ENCODE data around the gene FES.
"Not testable (repeated sequence)": the region's sequence is repeated elsewhere in the genome, so short reads cannot be mapped to it uniquely, and the experiment has no call there.

The FES gene

DNA sequence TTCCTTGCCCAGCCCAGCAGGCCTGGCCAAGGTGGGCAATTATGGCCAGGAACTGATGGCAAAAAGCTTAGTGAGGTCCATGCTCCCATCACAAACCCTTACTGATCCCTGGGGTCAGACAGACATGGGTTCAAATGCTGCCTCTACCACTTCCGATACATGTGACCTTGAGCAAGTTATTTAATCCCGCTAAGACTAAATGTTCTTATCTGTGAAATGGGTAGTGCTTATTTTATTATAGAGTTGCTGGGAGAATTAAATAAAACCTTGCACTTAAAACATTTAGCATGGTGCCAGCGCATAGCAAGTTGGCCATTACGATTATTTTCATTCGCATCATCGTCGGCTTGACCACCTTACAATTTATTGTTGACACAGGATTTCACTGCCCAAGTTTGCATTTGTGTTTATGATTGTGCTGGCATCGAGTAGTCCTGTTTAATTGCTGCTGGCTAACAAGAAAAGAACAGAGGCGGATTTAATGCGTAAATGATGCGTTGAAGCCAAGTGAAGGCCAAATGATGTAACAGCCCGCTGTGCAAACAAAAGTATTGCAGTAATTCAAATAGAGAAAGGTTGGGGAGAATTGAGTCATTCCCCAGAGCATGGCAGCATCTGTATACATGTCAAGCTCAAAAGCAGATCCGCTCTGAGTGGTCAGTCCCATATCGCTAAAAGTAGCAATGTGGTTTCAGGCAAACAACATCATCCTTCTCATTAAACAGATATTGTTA, 23.2 kb upstream of the FES start:
- DNase-seq, result no peak

DNA sequence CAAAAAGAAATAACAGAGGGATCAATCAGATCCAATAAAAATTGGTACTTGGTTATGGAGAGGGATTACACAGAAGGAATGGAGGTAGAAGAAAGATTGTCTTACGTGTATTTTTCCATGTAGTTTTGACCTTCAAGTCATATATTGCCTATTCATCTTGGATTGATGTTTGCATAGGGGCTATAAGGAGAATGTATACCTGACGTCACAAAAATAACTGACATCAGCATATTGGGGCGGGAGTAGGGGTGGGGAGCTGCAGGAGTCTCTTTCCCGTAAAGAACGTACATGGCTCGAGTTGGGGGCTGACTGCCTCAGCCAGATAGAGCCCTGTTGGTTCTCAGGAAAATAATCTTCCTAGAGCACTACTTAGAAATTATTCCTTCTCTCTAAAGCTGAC, 21.8 kb upstream of the FES start:
- no peak for DNase-seq

DNA sequence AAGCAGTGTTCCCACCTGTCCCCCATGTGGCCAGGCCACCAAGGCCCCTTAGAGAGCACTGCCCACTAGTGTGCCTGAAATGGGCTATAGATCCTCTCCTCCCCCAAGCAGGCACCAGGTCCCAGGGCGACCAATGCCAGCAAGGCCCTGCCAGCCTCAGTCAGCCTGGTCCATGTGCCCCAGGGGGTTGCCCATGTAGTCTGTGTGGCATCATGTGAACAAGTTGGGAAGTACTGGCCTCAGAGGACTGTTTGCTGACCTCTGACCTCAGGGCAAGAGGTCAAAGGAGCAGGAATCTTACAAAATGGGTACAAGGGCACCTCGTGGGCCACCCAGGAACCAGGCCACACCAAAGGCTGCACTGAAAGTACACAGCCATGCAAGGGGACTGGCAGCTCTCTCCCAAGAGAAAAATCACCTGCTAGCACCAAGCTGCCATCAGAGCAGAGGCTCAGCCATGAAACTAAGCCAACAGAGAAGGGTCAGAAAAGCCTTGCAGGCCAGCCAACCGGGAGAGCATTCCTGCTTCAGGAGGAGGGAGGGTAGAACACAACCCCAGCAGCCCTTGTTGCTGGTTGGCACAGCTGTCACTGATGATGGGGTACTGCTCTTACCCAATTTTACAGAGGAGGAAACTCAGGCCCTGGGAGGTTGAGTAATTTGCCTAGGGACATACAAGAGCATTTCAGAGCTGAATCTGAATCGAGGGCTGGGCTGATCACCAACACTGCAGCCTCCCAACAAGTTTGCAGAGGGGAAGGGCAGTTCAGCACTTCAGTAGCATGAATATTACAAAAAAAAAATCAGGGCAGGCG, 21.1 kb upstream of the FES start:
- DNase-seq, result no peak

DNA sequence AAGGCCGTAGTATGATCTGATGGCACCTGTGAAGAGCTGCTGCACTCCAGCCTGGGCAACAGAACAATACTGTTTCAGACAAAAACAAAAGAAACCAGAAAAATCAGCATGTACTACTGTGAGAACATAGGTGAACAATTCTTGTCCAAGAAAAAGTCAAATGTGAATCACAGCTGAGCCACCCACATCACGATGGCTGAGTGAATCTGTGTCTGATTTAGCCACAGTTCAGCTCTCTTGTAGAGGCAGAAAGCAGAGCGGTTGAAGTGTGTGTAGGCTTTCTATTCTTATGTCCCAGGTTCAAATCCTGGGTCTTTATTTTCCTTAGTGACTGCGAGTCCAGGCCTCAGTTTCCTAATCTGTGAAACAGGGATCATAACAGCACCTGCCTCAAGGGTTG, 20.3 kb upstream of the FES start:
- DNase-seq, result no peak

DNA sequence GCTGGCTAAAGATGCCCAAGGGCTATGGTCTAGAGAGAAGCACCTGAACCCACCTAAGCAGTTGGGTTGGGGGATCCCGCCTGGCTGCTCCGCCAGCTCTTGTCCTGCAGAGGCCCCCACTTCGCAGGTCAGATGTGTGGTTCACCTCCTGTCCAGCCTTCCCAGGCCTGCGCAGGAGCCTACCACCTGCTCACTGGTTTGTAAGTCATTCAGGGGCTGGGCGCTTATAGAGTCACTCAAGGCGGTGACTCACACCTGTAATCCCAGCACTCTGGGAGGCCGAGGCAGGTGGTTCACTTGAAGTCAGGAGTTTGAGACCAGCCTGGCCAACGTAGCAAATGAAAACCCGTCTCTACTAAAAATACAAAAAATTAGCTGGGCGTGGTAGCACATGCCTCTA, 19.8 kb upstream of the FES start:
- DNase-seq, result no peak

DNA sequence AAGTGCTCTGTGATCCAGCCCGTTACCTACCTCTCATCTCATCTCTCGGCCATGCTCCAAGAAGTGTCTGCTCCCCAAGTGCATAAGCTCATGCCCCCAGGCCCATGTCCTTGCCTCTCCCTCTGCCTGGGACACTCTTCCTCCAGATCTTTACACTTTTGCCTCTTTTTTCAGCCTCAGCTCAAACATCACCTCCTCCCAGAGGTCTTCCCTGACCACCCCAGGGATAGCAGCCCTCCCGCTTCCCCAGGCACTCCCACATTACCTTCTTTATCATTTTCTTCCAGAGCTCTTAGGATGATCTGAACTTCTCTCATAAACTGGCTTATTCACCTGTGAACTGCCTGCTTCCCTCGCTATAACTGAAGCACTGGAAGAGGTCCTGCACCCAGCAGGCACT, 18.6 kb upstream of the FES start:
- DNase-seq, result no peak

DNA sequence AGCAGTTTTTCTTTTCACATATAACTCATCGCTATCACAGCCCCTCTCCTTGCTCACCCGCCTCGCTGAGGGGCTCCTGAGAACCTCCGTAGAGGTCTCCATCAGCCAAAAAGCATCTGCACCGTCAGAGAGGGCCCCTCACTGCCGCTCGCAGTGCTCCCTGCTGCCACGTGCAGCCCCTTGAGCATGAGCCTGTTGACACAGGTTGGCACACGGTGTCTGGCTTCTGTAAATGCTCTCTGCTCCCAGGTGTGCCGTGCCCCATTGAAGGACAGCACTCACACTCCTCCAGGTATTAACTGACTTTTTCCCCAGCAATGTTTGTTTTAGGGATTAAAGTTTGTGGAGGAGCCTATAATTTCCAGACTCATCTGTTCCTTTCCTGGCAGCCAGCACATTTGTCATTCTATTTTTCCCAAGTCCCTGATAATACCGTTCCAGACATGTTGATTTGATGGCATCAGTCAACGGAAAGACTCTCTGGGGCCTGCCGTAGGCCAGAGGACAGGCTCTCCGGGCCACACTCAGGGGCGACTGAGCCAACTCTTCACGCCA, 18.1 kb upstream of the FES start:
- DNase-seq, result no peak

DNA sequence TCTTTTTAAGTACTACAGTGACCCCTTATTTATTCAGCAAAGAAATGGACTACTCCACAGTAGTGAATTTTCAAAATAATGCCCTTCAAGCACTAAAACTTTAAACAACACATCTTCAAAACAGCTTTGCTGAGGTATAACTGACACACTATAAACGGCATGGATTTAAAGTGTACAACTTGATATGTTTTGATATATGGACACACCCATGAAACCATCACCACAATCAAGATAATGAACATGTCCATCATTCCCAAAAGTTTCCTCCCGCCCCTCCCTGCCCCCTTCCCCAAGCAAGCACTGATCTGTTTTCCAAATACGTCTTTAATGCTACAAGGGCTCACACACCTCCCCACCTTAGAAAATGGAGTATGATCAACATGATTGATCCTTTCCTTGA, 17.5 kb upstream of the FES start:
- DNase-seq, result no peak

DNA sequence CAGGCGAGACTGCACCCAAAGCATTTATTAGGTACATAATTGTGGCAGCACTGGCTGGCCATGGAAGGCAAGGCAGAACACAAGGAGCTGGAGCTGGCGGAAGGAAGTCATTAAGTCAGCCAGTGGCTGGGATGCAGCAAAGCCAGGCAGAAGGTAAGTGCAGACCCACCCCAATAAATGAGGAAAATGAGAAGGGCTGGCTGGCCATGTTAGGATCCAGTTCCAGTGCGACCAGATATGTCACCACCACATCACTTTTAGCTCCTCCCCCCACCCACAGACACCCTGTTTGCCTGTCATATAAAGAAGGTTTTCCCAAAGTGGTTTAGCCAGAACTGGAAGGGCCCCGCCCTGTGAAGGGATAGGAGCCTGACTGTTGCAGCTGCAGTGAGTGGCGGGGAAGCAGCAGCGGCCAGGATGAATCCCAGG, 16.0 kb upstream of the FES start, which contains the start of gene FURIN:
FURIN (plus strand) TSS at position 328 of the 429 bp plus-strand sequence. CDS start 7,153 bp downstream, outside the sequence.
- no peak for DNase-seq

DNA sequence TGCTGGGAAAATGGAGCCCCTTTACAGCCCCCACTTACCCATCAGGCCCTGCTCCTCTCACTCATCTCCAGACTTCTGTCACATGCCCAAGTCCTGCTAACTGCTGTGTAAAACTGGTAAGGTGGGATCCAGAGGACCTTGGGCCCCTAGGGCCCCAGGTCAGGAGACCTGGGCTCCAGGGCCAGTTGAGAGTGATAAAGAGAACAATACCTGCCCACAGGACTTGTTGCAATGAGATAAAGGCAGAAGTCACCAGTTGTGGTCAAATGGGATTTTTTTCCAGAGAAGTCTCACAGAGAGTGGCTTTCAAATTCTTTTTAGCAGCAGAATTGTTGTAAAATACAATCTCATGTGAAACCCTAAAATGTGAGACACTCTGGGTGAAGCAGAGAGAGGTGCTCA, 15.2 kb upstream of the FES start:
- DNase-seq, result no peak

DNA sequence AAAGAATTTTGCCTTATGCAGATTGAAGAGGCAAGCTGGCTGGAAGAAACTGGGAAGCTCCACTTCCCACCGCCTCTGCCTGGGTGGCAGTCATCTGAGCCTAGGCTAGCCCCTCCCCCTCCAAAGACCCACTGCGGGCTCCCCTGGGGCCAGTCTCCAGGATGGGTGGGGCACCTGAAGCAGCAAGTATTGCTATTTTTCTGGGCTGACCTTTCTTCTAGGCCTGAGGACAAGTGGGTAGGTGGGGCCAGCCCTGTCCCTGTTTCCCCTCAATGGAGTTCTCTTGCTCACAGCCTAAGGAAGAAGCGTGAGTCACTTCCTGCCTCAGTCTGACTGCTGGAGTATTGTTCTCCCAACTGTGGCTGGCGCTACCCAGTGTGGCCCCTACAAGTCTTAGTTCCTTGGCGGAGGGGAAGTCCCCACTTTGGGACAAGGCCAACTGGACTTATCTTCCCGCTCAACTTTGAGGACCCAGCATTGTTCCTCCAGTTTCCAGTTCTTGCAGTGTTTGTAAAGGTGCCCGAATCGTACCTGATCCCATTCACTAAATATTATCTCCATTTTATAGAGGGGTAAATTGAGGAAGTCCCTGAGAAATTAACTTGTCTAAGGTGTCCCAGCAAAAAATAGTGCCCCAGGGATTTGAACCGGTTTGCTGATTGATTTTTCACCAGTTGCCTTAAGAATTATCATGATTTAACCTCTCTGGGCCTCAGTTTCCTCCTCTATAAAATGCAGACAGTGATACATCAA, 14.5 kb upstream of the FES start:
- peak in 14 of 58 donors; percentile 13 to 46 (median 30) for DNase-seq

DNA sequence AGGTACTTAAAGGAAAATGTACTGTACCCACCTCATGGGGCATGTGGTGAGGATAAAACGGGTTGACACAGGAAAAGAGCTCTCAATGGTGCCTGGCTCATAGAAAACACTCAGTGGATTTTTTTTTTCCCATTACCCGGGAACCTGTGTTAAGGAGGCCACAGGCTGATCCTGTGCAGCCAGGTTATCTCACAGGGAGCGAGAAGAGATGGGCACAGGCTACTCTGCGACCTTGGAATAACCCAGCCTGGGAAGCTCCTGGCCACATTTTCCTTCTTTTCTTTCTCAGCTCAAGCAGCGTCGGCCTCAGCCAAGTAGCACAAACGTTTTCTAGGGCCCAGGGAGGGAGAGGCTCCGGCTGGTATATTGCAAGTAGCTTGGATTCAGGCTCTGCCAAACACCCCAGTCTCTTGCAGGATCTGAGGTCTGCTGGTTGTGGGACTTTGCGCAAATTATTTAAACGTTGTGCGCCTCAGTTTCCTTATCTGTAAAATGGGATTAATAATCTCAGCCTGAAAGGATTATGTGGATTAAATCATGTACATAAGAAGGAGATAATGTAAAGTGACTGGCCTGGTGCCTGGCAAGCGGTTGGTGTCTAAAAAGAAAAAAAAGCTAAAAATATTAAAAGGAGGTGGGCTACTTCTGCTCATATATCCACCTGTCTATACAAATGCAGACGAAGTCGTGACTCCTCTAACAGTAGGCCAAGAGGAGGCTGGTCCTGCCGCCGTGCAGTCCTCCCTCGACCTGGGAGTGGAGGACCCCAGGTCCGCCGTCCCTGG, 13.8 kb upstream of the FES start:
- DNase-seq, result peak in 7 of 58 donors; percentile 3 to 34 (median 14)

DNA sequence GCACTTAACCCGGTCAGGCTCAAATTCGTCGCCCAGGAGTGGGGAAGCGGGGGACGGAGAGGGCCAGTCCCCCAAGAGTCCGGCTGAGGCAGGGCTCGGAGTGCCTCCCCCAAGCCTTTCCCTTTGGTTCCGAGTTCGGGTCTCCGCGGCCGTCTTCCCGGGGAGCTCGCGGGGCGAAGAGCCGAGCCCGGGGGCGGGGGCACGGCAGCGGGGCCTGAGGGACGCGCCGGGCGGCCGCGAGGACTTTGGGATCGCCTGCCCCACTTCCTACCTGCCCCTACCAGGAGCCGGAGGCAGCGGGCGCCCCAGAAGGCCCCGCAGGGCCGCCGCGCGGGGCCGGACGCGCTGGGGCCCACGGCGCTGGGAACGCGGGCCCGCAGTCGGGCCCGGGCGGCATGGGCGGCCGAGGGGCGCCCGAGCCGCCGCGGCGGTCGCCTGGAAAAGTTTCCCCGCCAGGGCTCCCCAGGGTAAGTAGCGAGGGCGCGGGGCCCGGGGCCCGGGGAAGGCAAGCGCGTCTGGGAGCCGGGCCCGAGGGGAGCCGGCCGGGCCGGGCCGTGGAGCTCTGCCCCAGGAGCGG, 13.1 kb upstream of the FES start:
- DNase-seq, result peak in 11 of 58 donors; percentile 9 to 48 (median 34)

DNA sequence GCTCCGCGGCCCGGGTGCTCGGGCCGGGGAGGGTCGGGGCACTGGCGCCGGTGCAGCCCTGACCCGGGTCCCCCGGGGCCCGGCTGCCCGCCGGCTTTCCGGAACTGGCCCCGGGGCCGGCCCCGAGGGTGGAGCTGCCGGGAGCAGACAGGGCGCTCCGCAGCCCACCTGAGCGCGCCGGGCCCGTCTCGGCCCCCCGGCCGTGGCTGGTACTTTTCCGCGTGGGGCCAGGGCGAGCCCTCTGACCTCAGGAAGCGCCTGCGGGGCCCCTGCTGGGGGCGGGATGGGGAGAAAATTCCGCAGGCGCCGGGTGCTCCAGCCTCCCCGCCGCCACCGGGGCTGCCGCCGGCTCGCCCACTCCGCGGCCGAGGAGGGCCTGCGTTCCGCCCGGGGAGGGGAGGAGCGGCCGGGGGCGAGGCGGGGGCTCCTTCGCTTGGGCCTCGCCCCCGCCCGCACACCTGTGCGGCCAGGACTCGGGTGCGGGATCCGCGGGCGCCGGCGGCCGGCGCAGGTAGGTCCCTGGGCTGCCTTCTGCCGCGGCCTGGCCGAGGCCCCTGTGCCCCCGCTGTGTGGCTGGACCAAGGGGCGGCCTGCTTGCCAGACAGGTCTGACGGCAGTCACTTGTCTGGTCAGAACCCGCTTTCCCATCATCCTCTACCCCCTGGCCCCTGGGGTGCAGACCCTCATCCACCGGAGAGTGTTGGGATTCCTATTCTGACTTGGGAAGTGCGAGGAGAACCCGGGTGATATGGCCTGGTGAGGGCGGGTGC, 12.4 kb upstream of the FES start:
- peak in 2 of 58 donors; percentile 13 to 15 for DNase-seq

DNA sequence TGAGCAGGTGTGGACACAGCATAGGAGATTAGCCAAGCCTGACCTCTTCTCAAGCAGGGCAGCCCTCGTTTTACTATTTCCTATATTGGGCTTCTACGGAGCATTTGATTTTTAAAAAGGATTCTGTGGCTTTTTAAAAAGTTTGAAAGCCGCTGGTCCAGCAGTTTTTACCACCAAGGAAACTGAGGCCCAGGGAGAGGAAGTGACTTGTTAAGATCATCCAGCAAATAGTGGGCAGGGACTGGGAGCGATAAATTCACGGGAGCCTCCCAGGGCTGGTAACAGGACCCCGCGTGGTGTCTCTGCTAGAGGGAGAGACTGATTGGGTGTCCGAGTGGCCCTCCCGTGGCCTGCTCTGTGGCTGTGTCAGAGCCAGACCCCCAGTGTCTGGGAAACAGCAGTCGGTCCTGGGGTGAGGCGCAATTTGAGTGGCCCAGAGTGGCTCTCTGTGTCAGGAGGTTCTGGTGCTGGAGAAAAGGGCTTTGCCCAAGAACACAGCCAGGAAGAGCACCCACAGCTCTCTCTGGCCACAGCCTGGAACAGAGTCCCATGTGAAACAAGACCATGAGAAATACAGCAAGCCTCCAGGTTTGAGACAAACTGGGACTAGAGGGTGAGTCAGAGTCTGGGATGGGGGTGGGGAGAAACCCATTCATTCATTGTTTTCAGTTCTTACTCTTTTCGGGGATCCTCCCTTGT, 11.7 kb upstream of the FES start:
- DNase-seq, result no peak

DNA sequence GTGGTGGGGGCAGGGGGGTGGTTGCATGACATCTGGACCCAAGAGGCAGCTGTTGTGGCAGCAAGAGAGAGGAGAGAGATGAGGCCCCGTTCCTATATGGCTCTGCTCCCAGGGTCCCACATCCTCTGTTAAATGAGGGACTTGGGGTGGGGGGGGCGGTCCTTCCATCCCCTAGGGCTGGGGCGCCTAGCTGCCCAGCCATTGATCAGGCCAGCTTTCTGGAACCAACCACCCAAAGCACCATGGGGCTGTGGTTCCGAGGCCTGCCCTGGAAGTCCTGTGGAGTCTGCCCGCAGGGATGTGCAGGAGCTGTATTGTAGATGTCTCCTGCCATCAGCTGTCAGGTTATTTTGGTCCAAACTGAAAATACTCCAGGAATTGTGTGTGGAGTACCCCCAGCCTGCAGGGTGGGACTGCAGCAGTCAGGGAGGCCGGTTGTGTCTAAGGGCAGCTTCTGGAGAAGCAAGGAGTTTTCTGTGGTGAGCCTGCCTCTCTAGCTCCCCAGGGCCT, 10.8 kb upstream of the FES start:
- DNase-seq, result peak in 2 of 58 donors; percentile 19 to 37

DNA sequence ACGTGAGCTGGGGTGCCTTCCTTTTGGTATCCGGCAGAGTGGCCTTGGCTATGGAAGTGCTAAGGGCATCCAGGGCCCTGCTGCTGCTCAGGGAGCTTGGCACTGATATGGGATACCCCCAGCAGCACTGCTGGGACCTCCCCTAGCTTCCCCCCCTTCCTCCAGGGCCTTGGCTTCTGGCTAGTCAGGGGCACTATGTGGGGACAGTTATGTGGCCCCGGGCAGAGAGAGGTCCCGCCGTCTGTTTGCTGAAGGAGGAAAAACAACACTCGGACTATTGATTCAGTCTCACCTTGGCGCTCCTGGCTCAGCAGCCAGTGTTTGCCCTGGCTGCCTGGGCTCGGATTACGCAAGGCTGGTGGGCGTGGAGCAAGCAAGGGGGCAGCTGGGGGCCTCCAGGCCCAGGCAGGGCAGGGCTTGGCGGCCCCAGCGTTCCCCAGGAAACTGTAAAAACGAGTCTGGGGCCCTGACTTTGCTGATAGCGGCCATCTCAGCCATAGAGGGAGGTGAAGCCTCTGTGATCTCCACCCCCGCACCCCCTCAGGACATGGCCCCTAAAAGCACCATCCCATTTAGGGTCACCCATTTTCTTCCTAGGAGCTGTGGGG, 10.2 kb upstream of the FES start:
- peak in 1 of 58 donors; percentile 11 for DNase-seq

DNA sequence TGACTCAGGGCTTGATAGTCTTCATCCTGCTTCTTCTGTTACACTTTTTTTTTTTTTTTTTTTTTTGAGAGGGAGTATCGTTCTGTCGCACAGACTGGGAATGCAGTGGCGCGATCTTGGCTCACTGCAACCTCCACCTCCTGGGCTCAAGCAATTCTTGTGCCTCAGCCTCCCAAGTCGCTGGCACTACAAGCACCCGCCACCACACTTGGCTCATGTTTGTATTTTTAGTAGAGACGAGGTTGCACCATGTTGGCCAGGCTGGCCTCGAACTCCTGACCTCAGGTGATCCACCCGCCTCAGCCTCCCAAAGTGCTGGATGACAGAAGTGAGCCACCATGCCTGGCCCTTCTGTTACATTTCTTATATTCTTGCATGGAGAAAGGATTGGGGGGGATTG, 9.3 kb upstream of the FES start:
- DNase-seq, result not testable (repeated sequence)

Measured in anterior cingulate cortex (tissue), 58 donors.